ENCODE results near the gene PPP2R2C. TPM values are rescaled to one million over a fixed set of nuclear protein-coding genes. Genes with fewer than 3 reads are reported as not detected.

Gene PPP2R2C
- total and polyA plus RNA-seq, 2 experiments from 2014 or later, result 1.3 to 9.2 TPM

DNA sequence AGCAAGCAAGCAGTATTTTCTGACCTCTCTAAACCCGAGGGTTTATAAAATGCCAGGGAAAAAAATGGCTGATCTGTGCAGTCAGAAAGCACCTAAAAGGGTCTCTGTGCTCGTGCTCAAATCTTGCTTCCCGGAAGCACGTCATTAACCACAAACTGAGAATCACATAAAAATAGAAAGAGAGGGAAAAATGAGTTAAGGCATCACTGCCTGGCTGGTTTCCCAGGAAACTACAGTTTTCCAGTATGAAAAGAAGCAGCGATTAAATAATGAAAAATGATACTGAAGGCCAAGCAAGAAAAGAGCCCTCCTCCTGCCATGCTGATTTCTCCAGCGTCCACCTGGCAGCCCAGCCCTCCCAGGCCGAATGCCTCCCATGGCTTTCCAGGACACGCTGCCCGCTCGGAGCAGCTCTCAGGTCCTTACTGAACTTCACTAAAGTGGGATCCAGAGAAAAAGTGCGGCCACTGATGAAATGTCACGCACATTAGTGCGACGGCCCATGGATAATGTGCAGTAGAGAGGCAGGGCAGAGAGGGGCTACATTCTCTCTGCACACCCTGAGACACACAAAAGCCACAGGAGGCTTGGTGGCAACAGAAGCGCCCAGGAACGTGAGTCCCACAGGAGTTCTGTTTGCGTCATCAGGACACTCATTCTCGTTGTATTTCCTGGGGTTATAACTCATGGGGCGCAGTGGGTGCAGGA lies 122.4 kb downstream of the PPP2R2C start (continued):
- TF ChIP-seq ZNF462 (CRISPR knock-in tag; IDR thresholded peaks at IDR 0.05), result no peak

DNA sequence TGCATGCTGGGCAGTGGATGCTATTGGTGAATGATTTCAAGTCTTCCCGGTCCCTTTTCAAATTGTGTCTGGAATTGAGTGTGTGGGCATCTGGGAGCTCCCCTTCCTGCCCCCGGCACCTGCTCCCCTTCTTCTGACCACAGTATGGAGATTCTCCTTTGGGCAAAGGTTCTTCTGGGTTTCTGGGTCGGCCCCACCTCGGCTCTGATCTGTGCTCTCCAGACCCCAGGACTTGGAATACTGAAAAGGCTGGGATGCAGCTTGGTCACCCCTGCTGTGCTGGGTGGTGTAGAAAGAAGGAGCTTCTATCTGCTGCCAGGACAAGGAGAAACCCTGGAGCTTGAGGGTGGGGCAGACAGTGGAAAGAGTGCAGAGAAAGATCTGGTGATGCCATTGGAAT lies 124.0 kb downstream of the PPP2R2C start:
- Histone ChIP-seq H3K79me2 (replicated peaks; ENCODE audit: insufficient read depth) (no peaks in the 10 kb centered on the region), H3K4me2 (no peak overlapping the region), H3K27me3 (ENCODE audit: insufficient read depth) (no peaks in the 10 kb centered on the region), H3K4me1 (ENCODE audit: insufficient read depth) (no peaks in the 10 kb centered on the region), H3F3A (replicated peaks; ENCODE audit: low read depth) (no peaks in the 10 kb centered on the region), H4K20me1 (replicated peaks; ENCODE audit: insufficient read depth) (no peaks in the 10 kb centered on the region), H3K27ac (ENCODE audit: low read depth) (no peak overlapping the region), H3K4me3 (no peak overlapping the region), H3K36me3 (ENCODE audit: insufficient read depth) (no peaks in the 10 kb centered on the region), H3K9me2 (ENCODE audit: insufficient read depth) (no peaks in the 10 kb centered on the region), H2AFZ (no peak overlapping the region)
- Mint-ChIP-seq H3K36me3 (ENCODE audit: low read depth) (no peaks in the 10 kb centered on the region), H3K27ac (no peak overlapping the region), H3K4me3 (no peak overlapping the region), H3K27me3 (ENCODE audit: insufficient read depth, low read depth, poor library complexity) (no peaks in the 10 kb centered on the region), H3K9me3 (no peaks in the 10 kb centered on the region), H3K4me1 (peaks cover 7% of the 10 kb centered on the region)
- DNase-seq (ENCODE audit: low spot score) (no peak), ATAC-seq (no peak)
- TF ChIP-seq, protein P1, sequence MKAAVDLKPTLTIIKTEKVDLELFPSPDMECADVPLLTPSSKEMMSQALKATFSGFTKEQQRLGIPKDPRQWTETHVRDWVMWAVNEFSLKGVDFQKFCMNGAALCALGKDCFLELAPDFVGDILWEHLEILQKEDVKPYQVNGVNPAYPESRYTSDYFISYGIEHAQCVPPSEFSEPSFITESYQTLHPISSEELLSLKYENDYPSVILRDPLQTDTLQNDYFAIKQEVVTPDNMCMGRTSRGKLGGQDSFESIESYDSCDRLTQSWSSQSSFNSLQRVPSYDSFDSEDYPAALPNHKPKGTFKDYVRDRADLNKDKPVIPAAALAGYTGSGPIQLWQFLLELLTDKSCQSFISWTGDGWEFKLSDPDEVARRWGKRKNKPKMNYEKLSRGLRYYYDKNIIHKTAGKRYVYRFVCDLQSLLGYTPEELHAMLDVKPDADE (IDR thresholded peaks at IDR 0.05), result no peak
- TF ChIP-seq STAT1 (IDR thresholded peaks at IDR 0.05; ENCODE audit: unreplicated experiment), result no peak
- no peak for TF ChIP-seq JUNB (IDR thresholded peaks at IDR 0.05; ENCODE audit: unreplicated experiment)
- TF ChIP-seq, protein P2, sequence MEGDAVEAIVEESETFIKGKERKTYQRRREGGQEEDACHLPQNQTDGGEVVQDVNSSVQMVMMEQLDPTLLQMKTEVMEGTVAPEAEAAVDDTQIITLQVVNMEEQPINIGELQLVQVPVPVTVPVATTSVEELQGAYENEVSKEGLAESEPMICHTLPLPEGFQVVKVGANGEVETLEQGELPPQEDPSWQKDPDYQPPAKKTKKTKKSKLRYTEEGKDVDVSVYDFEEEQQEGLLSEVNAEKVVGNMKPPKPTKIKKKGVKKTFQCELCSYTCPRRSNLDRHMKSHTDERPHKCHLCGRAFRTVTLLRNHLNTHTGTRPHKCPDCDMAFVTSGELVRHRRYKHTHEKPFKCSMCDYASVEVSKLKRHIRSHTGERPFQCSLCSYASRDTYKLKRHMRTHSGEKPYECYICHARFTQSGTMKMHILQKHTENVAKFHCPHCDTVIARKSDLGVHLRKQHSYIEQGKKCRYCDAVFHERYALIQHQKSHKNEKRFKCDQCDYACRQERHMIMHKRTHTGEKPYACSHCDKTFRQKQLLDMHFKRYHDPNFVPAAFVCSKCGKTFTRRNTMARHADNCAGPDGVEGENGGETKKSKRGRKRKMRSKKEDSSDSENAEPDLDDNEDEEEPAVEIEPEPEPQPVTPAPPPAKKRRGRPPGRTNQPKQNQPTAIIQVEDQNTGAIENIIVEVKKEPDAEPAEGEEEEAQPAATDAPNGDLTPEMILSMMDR (conservative IDR thresholded peaks at IDR 0.05; ENCODE audit: low read depth in 2 of 2), result no peak
- no peak for TF ChIP-seq EZH2phosphoT487 (IDR thresholded peaks at IDR 0.05; ENCODE audit: unreplicated experiment)
- no peak for TF ChIP-seq POLR2AphosphoS5 (IDR thresholded peaks at IDR 0.05; ENCODE audit: low read depth)
- TF ChIP-seq ZNF331 (CRISPR knock-in tag; IDR thresholded peaks at IDR 0.05; ENCODE audit: low read depth), result no peak
- TF ChIP-seq NANOG (IDR thresholded peaks at IDR 0.05; ENCODE audit: borderline replicate concordance), result no peak
- no peak for TF ChIP-seq EZH2 (IDR thresholded peaks at IDR 0.05; ENCODE audit: low read depth, unreplicated experiment)
- TF ChIP-seq ZNF114 (CRISPR knock-in tag; IDR thresholded peaks at IDR 0.05), result no peak
- no peak for TF ChIP-seq REST (IDR thresholded peaks at IDR 0.05; ENCODE audit: unreplicated experiment)

All from GM23338 (cell line).